ENCODE data around the gene TLE1.

Gene TLE1

DNA sequence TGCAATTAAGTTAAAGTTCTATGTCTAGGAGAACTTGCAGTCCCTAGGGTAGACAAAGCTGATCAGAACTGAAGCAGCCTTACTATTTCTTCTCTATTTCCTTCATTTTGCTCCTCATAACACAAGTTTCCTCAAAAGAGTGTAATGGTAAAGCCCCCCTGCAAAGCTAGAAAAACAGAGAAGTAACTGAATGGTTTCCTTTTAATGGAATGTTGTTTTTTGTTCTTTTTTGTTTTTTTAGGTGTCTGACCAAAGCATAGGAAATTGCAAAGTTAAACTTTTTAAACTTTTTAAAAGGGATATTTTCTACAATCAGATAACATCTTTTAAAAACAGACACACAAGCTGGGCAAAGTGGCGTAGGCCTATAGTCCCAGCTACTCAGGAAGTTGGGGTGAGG, 145.7 kb downstream of the TLE1 start:
- no peak for DNase-seq (ENCODE audit: low spot score)

DNA sequence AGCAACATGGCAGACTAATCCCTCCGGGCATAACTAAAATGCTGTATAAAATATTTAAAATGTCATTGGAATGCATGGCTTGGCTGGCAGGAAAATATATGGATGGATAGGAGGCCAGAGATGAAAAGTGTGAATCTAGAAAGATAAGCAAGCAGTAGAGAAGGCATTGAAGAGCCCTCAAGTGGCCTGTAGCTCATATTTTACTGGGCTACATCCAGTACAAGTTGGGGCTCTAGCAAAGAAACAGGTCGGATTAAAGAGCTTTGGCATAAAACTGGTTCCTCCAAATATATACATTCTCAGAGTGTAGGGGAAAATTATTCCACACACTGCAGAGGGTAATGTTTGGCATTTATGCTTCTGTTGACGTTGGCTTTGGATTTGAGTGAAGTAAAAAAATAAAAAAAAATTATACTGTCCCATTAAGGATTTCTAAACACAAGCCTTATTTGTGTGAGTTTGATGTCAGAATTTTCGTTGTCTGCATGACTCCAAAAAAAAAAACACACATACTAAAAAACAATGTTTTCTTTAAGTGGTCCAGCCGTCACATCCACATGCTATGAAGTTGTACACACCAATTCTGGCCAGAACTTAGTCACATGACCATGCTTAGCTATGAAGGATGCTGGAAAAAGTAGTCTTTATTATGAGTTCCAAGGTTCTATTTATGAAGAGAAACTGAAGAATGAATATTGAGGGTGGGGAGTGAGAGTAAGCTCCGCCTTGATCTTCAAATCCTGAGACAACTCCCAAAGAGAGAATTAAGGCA, 147.0 kb downstream of the TLE1 start:
- DNase-seq (ENCODE audit: low spot score): no peak

DNA sequence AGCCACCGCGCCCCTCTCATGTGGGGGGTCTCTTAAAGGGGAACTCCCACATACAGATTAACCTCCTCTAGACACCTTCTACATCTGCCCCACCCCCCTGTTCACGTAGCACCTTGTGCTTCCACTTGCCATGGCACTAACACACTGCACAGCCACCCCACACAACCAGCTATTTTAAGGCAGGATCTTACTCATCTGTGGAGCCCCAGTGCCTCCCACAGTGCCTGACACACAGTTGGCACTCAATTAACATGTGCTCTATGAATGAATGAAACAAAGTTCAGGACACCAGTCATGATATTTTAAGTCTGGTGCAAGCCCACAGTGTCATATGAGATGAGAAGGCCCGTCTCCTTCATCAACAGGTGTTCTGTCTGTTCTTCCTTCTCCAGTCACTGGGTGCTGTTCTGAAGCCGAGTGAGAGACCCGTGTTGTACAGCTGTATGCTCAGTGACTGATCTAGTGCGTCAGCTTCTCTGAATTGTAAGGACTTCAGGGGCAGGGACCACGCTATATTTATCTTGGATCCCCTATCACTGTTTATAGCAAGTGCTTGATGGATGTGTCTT, 149.1 kb downstream of the TLE1 start:
- no peak for DNase-seq (ENCODE audit: low spot score)

DNA sequence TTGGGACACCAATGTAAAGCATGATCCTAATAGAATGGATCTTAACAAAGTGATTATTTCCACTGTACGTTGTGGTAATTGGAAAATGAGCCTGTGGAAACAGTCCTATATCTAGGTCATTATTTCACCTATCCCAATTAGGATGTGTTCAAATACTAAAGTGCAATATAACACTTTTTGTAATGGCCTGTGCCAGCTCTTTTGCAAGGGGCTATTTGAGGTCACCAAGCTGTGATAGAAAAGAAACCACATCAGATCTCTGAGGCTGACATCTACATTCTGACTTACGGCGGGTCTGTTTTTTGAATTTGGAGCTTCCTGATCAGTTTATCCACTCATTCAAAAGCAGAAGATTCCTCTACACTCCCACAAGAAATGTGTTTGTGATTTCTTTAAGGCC, 150.0 kb downstream of the TLE1 start:
- no peak for DNase-seq (ENCODE audit: low spot score)

DNA sequence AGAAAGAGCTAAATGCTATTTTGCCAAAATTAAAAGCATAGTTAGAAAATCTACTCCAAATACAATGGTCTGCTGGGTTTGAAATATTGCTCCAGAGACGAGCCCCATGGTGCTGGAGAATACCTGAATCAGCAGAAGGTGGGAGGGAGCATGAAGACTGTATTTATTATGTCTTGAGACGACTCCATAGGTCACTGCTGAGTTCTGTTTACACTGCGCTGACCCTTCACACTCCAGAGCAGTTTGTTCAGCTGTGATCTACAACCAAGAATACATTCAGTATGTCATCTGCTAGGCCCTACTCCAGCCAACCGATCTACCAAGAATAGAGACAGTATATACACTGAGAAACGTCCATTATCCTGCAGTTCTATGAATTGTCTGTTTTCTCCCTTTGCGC, 150.5 kb downstream of the TLE1 start:
- DNase-seq (ENCODE audit: low spot score): no peak

DNA sequence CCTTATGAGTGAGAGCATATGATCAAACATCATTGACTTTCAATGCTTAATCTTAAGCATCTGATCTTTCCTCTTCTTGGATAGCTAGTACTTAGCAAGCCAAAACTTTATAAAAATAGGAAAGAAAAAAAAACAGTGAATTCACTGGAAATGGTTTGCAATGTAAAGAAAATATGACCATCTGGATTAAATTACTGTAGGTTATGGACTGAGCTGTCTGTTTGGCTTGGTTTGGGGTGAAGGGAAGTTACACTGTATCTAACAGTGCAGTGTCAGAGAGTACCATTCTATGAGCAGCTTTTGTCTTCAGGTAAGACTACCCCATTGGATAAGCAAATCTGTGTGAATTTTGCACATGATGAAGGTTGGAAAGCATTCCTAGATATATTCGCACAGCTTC, 151.4 kb downstream of the TLE1 start:
- no peak for DNase-seq (ENCODE audit: low spot score)

DNA sequence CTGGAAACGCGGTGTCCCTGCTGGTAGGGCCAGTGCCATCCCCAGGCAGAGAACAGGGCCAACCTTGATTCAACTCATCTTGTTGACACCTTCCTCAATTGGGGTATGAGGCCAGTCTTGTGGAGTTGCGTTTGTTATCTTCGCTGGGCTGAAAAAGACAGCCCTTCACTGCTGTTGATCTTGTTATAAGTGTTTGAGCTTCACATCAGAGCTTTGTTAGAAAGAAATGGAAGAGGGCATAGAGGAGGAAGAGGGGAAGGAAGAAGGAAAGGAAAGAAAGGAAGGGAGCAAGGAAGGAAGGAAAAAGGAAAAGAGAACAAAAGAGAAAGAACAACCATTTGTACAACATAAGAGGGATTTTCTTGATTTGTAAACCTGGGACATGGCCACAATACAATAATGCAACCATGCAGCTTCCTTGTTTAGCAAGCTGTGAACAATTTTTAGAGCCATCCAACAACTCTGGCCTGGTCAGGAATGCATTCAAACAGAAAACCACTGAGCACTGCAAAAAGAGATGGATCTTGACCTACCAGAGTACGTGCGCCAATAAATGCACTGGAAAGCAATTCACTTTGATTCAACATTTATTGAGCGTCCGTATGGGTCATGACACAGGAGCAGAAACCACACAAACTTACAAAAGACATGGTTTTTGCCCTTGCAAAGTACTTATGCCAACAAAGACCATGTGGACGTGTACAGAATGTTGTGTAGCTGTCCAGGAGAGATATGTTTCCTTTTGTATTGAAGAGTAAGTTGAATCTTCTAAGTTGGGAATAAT, 152.9 kb downstream of the TLE1 start:
- no peak for DNase-seq (ENCODE audit: low spot score)

DNA sequence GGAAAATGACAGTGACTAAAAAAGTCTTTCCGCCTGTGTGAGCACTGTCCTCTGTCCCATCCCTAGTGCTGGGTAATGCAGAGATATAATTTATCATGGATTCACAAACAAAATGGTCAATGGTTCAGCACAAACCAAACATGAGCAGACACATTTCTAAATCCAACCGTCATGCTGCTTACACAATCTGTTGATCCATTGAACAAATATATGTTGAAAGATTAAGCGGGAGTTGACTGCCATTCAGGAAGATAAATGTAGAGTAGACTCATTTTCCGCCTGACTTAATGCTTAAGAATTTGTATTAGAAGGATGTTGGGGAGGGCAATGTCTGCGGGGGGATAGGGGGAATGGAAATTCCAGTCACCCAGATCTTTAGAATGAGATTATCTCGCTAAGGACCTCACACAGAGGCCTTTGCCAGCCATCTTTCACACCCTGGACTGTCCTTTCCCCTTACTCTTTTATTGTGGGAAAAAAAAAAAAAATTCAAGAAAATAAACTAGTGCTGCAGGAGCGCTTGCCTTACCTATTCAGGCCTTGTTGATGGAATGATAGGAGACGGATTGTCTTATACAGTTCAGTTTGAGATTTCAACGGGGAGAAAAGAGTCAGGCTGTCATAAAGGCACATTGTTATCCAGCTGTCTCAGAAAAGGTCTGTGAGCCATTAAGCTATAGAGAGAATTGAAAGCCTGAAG, 153.7 kb downstream of the TLE1 start:
- DNase-seq (ENCODE audit: low spot score): no peak

DNA sequence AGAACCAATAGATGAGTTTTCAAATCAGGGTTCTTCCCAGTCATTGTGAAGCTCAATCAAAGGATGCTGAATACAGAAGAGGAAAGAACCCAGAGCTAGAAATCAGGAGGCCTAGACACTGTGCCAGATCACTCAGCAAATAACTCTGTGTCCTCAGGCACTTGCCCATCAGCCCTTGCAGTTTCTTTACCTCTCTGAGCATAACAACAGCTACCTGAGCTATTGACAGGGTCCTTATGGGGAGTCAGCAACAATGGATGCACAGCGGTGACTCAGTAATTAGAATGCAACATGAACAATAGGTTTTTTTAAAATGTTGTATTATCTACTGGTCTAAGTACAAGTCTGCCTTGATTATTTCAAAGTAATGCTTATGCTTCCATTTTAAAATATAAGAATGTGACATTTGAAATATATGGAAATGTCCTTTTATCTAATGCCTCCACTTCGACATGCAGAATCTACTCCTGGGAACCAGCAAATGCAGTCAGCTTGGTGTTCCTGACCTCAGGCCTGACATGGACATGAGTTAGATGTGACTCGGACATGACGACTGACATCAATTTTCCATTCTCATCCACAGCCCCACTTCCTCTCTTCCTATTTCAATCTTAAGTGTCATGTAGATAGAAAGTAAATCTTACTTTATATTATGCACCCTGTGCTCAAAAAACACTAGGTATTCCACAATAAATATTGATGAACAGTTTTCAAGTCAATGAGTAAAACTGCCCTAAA, 155.0 kb downstream of the TLE1 start:
- no peak for DNase-seq (ENCODE audit: low spot score)
